Stimulated activated CD4-positive, alpha-beta T cell treated with anti-CD3 and anti-CD28 coated beads, Interleukin-12 subunit alpha, Interleukin-12 subunit beta, amount 100 ng/mL, for 48 hours (primary cell): Measurements from ENCODE around the gene DOHH.
"Not testable (repeated sequence)": the region's sequence is repeated elsewhere in the genome, so short reads cannot be mapped to it uniquely, and the experiment has no call there.

ENCODE experiments used
- DNase-seq, 3 donors: peaks; one replicate each; pipeline ENCODE4 v3.0.0-alpha.2; 2020; ENCODE audit warnings: low read depth in 2 of 3, low spot score in 1 of 3

Gene DOHH

GRCh38 chr19:3462991-3463713, 37.3 kb downstream of the DOHH start:
- no peak for DNase-seq

- no peak for DNase-seq
Measured at GRCh38 chr19:3459965-3460582, 40.4 kb downstream of the DOHH start.

- DNase-seq, result no peak
Measured at GRCh38 chr19:3459089-3459881, 41.2 kb downstream of the DOHH start.

- DNase-seq, result no peak
Measured at GRCh38 chr19:3458229-3459088, 42.0 kb downstream of the DOHH start.

- DNase-seq, result no peak
Measured at GRCh38 chr19:3457528-3458228, 42.8 kb downstream of the DOHH start.

GRCh38 chr19:3456925-3457527, 43.4 kb downstream of the DOHH start:
- DNase-seq, result no peak

- DNase-seq, result no peak
Measured at GRCh38 chr19:3455960-3456601, 44.4 kb downstream of the DOHH start.

GRCh38 chr19:3455393-3455955, 45.0 kb downstream of the DOHH start:
- DNase-seq, result no peak

- no peak for DNase-seq
Measured at GRCh38 chr19:3454656-3455392, 45.6 kb downstream of the DOHH start.

GRCh38 chr19:3453840-3454239, 46.6 kb downstream of the DOHH start:
- DNase-seq, result no peak

GRCh38 chr19:3452942-3453214, 47.6 kb downstream of the DOHH start:
- DNase-seq, result not testable (repeated sequence)

GRCh38 chr19:3452171-3452941, 48.1 kb downstream of the DOHH start:
- DNase-seq, result no peak

- DNase-seq, result no peak
Measured at GRCh38 chr19:3451451-3451866, 49.0 kb downstream of the DOHH start.

GRCh38 chr19:3450796-3451411, 49.6 kb downstream of the DOHH start:
- DNase-seq, result no peak

- DNase-seq, result no peak
Measured at GRCh38 chr19:3448616-3449334, 51.7 kb downstream of the DOHH start.

GRCh38 chr19:3446657-3447056, 53.8 kb downstream of the DOHH start:
- not testable (repeated sequence) for DNase-seq

GRCh38 chr19:3444695-3445234, 55.7 kb downstream of the DOHH start:
- DNase-seq, result no peak
